ENCODE data around the gene STRADB.

GRCh38 chr2:201472411-201472810 is 20.9 kb downstream of the STRADB start:
- TF ChIP-seq CTCF (conservative IDR thresholded peaks at IDR 0.05; ENCODE audit: low read depth, low read length), result no peak
- TF ChIP-seq EZH2 (IDR thresholded peaks at IDR 0.05; ENCODE audit: borderline replicate concordance, low read depth, low read length, poor library complexity, severe bottlenecking), result no peak
